Suprapubic skin (tissue), 3 donors: Measurements from ENCODE around the gene MYCBP2.

Source experiments
- CTCF ChIP-seq, 2 donors: fragments of 200-600 bp in 1 of 2; fragments of 450-650 bp in 1 of 2; sonication (generic) in 1 of 2; IDR thresholded peaks; one replicate each; pipeline ENCODE4 v1.5.1; 2016 to 2019; ENCODE audit warnings: antibody characterized with exemption in 2 of 2, mild to moderate bottlenecking in 1 of 2, moderate library complexity in 1 of 2
- POLR2A ChIP-seq, 2 donors: fragments of 450-650 bp; IDR thresholded peaks; one replicate each; pipeline ENCODE4 v1.6.1; 2017; ENCODE audit warnings: antibody characterized with exemption in 2 of 2, mild to moderate bottlenecking in 2 of 2, moderate library complexity in 2 of 2

GRCh38 chr13:77356155-77356554 is 29.3 kb upstream of the MYCBP2 start:
- no peak for TF ChIP-seq POLR2A (IDR thresholded peaks at IDR 0.05)
- no peak for TF ChIP-seq CTCF (IDR thresholded peaks at IDR 0.05)
